HCT116 (cell line): ENCODE measurements around the gene CSPG4. TPM values are rescaled to one million over a fixed set of nuclear protein-coding genes. Genes with fewer than 3 reads are reported as not detected.

Experiments used
- ATAC-seq: fragments of 200-7000 bp; cut with Tn5 transposase; 2 replicates; pipeline ENCODE4 v1.9.1; 2020; ENCODE audit warnings: mild to moderate bottlenecking, moderate library complexity
- BruUV-seq: library from RNA; stranded (reverse); fragments of 400-500 nt; replicated peaks from 2 replicates; lab custom pipeline; 2021; lab: Mats Ljungman, UMichigan
- CTCF ChIA-PET: fragments of 300-600 bp; sonication (Branson Sonifier 250); formaldehyde crosslinking; loops from one replicate; lab custom pipeline; 2021; ENCODE audit warnings: antibody characterized with exemption; lab: Charles Lee
- POLR2A ChIA-PET: fragments of 300-600, 350-600 bp; sonication (Branson Sonifier 250); formaldehyde crosslinking; loops from one replicate; lab custom pipeline; 2021; ENCODE audit warnings: antibody characterized with exemption; lab: Charles Lee
- RAD21 ChIA-PET, 2 experiments: fragments of 300-600 bp; sonication (Branson Sonifier 250); formaldehyde crosslinking; loops; one replicate each; lab custom pipeline; 2023; ENCODE audit warnings: low total read pairs in 2 of 2; ENCODE audit not compliant: uncharacterized antibody in 2 of 2, unreplicated experiment in 2 of 2, low non-redundant PET in 1 of 2; lab: Charles Lee
- DNase-seq: peaks from one replicate; pipeline ENCODE4 v3.0.0-alpha.2; 2010; ENCODE audit warnings: low read depth, low spot score
- H2AFZ ChIP-seq: fragments of 200-600 bp; shearing (Covaris generic), sonication (generic); 2 replicates; pipeline ENCODE4 v1.6.1; 2017; ENCODE audit warnings: low read depth, mixed run types, mixed read lengths, antibody characterized with exemption, low read length; ENCODE audit not compliant: poor library complexity, severe bottlenecking
- H3K27ac ChIP-seq: 2 replicates; pipeline ENCODE4 v1.5.1; 2012; ENCODE audit warnings: low read depth, low read length
- H3K27me3 ChIP-seq: fragments of 200-600 bp; sonication (generic); 2 replicates; pipeline ENCODE4 v1.6.1; 2016; ENCODE audit warnings: mixed run types, low read length, mixed read lengths; ENCODE audit not compliant: insufficient read depth
- H3K36me3 ChIP-seq, 2 experiments: fragments of 200-500 bp in 1 of 2; fragments of 200-600 bp in 1 of 2; sonication (Bioruptor generic) in 1 of 2; sonication (generic) in 1 of 2; 2 replicates each; pipeline versions ENCODE4 v1.5.1 to v1.6.1; 2014 to 2016; ENCODE audit warnings: low read length in 2 of 2, inconsistent platforms in 1 of 2, mixed read lengths in 1 of 2, mixed run types in 1 of 2; ENCODE audit not compliant: insufficient read depth in 2 of 2, control insufficient read depth in 1 of 2
- H3K4me1 ChIP-seq, 2 experiments: fragments of 200-600 bp in 1 of 2; sonication (generic) in 1 of 2; 2 replicates each; pipeline versions ENCODE4 v1.5.1 to v1.6.1; 2012 to 2017; ENCODE audit warnings: low read length in 2 of 2, inconsistent platforms in 1 of 2, mild to moderate bottlenecking in 1 of 2, mixed read lengths in 1 of 2, mixed run types in 1 of 2, moderate library complexity in 1 of 2; ENCODE audit not compliant: insufficient read depth in 2 of 2, control insufficient read depth in 1 of 2
- H3K4me2 ChIP-seq: fragments of 200-600 bp; sonication (generic); 2 replicates; pipeline ENCODE4 v1.6.1; 2017; ENCODE audit warnings: mixed run types, low read length, mixed read lengths
- H3K4me3 ChIP-seq, 2 experiments: fragments of 200-600 bp in 1 of 2; sonication (generic) in 1 of 2; replicated peaks in 1 of 2; 2 replicates each; pipeline ENCODE4 v1.5.1; 2011 to 2016; ENCODE audit warnings: low read length in 2 of 2, control low read depth in 1 of 2, low read depth in 1 of 2, mild to moderate bottlenecking in 1 of 2, mixed read lengths in 1 of 2, mixed run types in 1 of 2
- H3K79me2 ChIP-seq: fragments of 200-600 bp; sonication (generic); 2 replicates; pipeline ENCODE4 v1.6.1; 2017; ENCODE audit warnings: mild to moderate bottlenecking, mixed run types, low read length, moderate library complexity, mixed read lengths; ENCODE audit not compliant: insufficient read depth
- H3K9ac ChIP-seq: fragments of 200-600 bp; sonication (generic); 2 replicates; pipeline ENCODE4 v1.6.1; 2016; ENCODE audit warnings: low read length, mixed read lengths
- H3K9me2 ChIP-seq: fragments of 200-600 bp; sonication (generic), shearing (Covaris generic); 2 replicates; pipeline ENCODE4 v1.6.1; 2017; ENCODE audit warnings: mixed run types, mild to moderate bottlenecking, moderate library complexity; ENCODE audit not compliant: insufficient read depth
- H3K9me3 ChIP-seq, 2 experiments: fragments of 200-500 bp in 1 of 2; fragments of 200-600 bp in 1 of 2; sonication (Bioruptor generic) in 1 of 2; sonication (generic) in 1 of 2; 2 replicates each; pipeline ENCODE4 v1.6.1; 2014 to 2017; ENCODE audit warnings: low read length in 2 of 2, mixed read lengths in 2 of 2, inconsistent platforms in 1 of 2, low read depth in 1 of 2, mild to moderate bottlenecking in 1 of 2, mixed run types in 1 of 2, moderate library complexity in 1 of 2; ENCODE audit not compliant: control insufficient read depth in 1 of 2, insufficient read depth in 1 of 2
- H4K20me1 ChIP-seq: fragments of 200-600 bp; sonication (generic), shearing (Covaris generic); 2 replicates; pipeline ENCODE4 v1.6.1; 2017; ENCODE audit warnings: mixed run types, mild to moderate bottlenecking, moderate library complexity; ENCODE audit not compliant: insufficient read depth
- FOSL1 ChIP-seq: IDR thresholded peaks from 2 replicates; pipeline ENCODE4 v1.6.1; 2012; ENCODE audit warnings: low read depth
- MAX ChIP-seq: IDR thresholded peaks from 2 replicates; pipeline ENCODE4 v1.6.1; 2012
- ZBTB33 ChIP-seq: IDR thresholded peaks from 2 replicates; pipeline ENCODE4 v1.6.1; 2011; ENCODE audit warnings: mild to moderate bottlenecking, low read length, moderate library complexity; ENCODE audit not compliant: insufficient replicate concordance; ENCODE audit errors: extremely low read depth
- intact Hi-C: fragments of 100-400 bp; cut with micrococcal nuclease; formaldehyde crosslinking; loops from 2 replicates; pipeline ENCODE4 v1.10.0; 2022
- total RNA-seq: library from RNA; stranded (reverse); gene quantifications from one replicate; pipeline ENCODE4 v1.2.1, GENCODE V29; 2021; ENCODE audit not compliant: unreplicated experiment

Gene CSPG4
- total RNA-seq, 1 experiment from 2014 or later: 18.1 TPM

- Histone ChIP-seq H3K27me3 (no peaks in the 10 kb centered on the region), H3K9me2 (no peaks in the 10 kb centered on the region), H2AFZ (no peak overlapping the region), H3K79me2 (no peaks in the 10 kb centered on the region), H3K9me3 (no peaks in the 10 kb centered on the region), H3K36me3 (no peaks in the 10 kb centered on the region), H3K4me2 (no peak overlapping the region), H3K27ac (no peak overlapping the region), H3K4me1 (peaks cover 2 to 15% of the 10 kb centered on the region in 2 experiments; a peak in 3 of 4 replicates), H3K9ac (no peak overlapping the region), H4K20me1 (no peaks in the 10 kb centered on the region), H3K4me3 (no peak overlapping the region)
- no peak for DNase-seq
- intact Hi-C loops: loop anchor here (5.0 kb wide), 1 partner anchor 188 kb away; no protein-coding TSS in a partner anchor
- TF ChIP-seq MAX (no peak), ZBTB33 (no peak), FOSL1 (no peak)
- ChIA-PET CTCF (no interaction called here), RAD21 (no interaction called here), POLR2A (no interaction called here)
- no peak for ATAC-seq
- no TSS peak for BruUV-seq
These were observed 21.4 kb upstream of the CSPG4 start for GRCh38 chr15:75733761-75734651.
